GM04504 (cell line): ENCODE measurements around the gene PINK1.
"Not testable (repeated sequence)": the region's sequence is repeated elsewhere in the genome, so short reads cannot be mapped to it uniquely, and the experiment has no call there.

Experiments used
- DNase-seq: peaks from one replicate; pipeline ENCODE4 v3.0.0-alpha.2; 2012; ENCODE audit warnings: low read depth

The PINK1 gene

DNA sequence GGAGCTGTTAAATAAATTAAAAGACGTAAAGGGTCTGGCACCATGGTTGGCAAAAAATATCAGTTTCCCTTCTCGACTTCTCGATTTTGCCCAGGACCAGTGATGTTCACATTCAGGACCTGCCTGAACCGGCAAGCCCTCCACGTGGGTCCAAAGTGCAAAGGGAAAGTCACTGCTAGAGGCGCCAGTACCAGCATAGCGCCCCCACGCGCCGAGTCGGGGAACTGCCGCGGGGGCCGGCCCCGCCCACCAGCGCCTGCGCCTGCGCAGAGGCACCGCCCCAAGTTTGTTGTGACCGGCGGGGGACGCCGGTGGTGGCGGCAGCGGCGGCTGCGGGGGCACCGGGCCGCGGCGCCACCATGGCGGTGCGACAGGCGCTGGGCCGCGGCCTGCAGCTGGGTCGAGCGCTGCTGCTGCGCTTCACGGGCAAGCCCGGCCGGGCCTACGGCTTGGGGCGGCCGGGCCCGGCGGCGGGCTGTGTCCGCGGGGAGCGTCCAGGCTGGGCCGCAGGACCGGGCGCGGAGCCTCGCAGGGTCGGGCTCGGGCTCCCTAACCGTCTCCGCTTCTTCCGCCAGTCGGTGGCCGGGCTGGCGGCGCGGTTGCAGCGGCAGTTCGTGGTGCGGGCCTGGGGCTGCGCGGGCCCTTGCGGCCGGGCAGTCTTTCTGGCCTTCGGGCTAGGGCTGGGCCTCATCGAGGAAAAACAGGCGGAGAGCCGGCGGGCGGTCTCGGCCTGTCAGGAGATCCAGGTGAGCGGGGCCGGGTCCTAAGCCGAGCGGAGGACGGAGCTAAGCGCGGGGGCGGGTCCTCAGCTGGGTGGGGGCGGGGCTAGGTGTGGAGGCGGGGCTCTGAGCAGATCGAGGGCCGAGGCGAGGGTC lies at the start of gene PINK1:
TSS of gene PINK1 (plus strand) at position 269 of the 875 bp plus-strand sequence. CDS start at position 360, 91 bp downstream.
- no peak for DNase-seq

DNA sequence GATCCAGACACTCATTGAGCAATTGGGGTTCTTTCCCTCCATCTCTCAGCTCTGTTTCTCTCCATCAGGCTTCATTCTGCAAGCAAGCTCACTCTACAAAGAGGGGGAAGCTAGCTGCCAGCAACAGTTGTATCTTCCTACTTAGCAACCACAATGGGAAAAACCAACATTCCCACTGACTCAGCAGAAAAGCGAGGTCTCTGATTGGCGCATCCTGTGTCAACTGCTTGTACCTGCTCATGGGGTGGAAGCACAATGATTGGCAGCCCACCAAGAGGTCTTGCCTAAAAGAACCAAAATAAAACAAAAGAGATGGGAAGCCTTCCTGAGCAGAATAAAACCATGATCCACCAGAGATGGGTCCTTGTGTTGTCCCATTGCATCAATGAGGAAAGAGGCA lies 48.4 kb upstream of the PINK1 start:
- DNase-seq = no peak

DNA sequence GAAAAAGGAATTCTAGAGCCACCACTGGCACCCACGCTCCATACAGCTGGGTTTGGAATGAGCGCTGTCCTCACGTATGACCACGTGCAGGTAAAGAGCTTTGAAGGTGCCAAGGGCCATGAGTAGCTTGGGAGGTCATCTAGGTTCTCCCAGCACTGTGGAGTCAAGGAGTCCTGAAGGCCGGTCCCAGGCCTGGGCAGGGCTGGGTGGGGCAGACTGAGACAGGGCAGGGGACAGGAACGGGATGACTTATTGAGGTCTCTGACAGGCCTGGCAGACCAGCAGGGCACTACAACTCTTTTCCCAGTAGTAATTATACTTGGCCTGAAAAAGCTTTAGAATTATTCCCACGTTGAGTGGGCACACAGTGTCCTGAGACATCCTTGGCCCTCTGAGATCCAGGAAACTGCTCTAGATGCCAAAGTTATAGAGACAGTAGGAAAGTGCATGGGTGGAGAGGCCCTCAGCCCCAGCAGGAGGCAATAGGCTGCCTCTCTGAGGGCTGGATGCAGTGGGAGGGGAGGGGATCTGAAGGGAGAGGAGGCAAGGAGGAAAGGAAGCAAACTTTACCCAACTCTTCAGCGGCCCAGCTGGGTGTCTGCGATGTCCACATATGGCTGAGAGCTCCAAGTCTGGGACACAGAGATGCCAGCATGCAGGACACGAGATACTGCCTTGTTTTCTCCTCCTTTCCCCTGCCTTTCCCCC lies 46.2 kb upstream of the PINK1 start:
- DNase-seq = no peak

DNA sequence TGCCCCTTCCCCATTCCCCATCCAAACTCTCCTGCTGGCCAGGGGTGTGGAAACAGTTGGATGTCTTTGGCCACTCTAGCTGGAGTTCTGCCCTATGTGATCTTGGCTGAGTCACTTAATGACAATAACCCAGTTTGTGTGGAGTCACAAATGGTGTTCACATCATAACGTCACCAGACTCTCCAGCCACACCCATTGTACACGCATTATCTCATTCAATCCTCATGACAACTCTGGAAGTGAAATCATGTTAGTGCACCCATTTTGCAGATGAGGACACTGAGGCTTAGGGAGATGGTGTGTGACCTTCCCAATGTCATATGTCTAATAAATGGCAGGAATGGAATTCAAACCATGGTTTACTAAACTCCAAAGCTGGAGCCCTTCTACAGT lies 45.6 kb upstream of the PINK1 start:
- peak; percentile 32 for DNase-seq

DNA sequence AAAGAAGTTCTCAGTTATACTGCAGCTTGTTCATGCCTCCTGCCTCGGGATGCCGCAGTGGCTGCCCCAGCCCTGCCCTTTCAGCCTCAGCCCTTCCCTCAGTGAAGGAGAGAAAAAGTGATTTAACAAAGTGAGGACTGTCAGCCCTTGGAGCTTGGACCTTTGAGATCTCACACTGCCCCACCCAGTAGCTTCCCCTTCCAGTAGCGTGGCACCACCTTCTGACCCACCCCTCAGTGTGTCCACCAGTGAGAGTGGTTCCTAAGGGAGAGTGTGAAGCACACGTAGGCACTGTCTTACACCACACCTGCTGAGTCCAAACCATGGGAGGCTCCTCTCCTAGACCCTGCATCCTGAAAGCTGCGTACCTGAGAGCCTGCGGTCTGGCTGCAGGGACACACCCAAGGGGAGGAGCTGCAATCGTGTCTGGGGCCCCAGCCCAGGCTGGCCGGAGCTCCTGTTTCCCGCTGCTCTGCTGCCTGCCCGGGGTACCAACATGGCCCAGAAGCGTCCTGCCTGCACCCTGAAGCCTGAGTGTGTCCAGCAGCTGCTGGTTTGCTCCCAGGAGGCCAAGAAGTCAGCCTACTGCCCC lies 44.5 kb upstream of the PINK1 start, which contains the start of gene CDA:
TSS of gene CDA (plus strand) at position 464 of the 592 bp plus-strand sequence. CDS start at position 497, 33 bp downstream.
- no peak for DNase-seq

DNA sequence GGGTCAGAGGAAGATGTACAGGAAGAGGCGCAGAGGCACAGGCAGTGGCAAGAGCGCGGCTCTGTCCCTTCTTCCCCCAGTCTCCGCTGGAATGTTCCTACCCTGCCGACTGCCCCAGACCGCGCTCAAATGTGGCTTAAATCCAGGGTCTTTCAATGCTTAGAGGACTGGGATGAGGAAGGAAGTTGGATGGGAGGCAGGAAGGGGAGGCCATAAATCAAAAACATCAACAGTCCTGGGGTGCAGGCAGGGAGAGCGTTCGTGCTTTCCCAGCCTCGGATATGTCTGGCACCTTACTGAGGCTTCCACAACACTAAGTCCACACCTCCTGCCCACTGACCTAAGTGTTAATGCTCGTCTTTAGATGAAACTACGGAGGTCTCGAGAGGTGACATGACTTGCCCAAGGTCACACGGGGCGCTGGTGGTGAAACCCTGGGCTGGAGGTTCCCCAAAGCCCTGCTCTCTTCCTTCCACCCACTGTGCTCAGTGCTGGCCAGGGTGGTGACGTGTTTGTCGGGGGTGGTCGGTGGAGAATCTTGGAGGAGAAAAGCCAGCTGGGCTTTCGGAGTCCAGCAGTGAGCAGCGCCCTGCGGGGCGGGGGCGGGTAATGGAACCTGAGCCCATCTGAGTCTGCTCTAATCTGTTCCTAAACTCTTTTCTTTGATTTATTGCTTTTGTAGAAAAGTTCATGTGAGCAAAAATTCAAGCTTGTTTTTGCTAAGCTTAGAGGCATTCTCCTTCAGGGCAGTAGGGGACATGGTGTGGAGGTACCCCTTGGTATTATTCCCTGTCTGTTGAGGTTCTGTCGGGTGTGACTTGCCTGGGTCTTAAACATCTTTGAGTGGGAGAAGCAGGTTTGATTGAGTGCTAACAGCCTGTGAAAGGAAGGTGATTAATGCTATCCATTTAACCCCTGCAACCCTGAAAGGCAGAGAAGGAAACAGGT lies 43.7 kb upstream of the PINK1 start:
- peak; percentile 35 for DNase-seq

DNA sequence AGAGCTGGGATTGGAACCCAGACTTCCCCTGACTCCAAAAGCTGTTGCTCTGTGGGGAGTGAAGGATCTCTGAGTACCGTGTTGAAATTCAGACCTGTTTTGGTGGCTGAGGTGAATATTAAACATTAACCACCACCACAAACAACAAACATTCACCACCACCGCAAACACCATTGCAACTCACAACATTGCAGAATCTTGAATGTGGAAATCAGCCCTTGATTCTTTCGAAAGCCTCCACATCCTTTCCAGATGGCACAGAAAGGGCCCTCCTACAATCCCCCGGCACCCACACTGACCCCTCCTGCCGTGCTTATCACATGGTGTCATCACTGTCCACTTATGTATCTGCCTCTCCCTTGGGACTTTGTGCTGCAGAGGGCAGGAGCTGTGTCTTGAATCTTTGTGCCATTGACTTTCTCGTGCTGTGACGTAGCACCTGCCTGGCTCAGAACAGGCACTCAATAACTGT lies 42.9 kb upstream of the PINK1 start:
- peak; percentile 75 for DNase-seq

DNA sequence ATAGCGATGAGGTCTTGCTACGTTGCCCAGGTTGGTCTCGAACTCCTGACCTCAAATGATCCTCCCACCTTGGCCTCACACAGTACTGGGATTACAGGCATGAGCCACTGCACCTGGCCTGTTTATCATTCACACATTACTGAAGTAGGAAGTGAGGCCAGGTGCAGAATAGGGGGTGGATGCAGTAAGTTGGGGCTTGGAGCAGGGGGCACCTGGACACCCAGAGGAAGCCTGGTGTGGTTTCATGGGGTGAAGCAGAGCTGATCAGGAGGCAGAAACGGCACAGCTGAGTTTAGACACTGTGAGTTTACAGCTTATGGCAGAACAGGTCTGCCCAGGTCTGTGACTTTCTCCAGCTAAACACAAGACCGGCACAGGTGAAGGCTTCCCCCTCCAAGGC lies 39.5 kb upstream of the PINK1 start:
- no peak for DNase-seq

DNA sequence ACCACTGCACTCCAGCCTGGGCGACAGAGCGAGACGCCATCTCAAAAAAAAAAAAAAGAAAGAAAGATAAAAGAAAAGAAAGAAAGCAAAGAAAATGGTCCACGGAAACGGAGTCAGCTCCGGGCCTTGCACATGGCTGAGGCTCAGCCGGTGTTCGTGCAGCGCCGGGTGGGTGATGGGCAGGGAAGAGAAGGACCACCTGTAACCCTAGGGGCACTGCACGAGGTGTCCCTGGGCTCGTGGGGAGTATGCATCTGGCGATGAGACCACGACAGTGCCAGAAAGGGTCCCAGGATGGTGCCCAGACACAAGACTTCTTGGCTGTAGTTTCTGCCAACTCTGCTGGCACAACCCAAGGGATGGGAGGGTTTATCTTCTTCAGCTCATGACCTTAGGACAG lies 38.5 kb upstream of the PINK1 start:
- no peak for DNase-seq

DNA sequence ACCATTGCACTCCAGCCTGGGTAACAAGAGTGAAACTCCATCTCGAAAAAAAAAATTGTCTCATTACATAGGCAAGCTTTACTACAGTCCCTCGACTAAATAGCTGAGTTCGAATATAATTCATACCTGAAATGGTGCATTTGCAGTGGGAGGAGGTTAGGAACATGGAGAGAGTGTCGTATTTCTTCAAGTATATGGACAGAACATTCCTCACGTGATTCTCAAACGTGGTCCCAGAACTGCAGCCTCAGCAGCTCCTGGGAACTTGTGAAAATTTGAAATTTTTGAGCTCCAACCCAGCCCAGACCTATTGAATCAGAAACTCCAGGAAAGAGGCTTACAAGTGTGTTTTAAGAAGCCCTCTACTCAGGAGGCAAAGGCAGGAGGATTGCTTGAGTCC lies 37.2 kb upstream of the PINK1 start:
- DNase-seq = no peak

DNA sequence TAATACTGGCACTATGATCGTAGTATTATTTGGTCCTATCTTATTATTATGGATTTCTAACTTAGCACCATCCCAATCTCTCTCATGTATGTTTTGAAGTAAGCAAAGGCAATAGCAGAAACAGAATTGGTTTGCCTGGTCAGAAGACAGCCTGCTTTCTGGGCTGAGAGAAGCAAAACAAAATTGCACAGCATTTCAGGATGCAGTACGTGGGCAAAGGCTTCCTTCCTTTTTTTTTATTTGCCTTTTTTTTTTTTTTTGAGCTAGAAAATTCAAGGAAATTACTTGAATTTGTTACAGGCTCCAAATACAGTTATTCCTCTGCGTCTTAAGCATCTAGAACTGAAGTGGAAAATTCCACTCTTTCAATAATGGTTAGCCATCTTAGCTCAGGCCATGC lies 35.6 kb upstream of the PINK1 start:
- no peak for DNase-seq

DNA sequence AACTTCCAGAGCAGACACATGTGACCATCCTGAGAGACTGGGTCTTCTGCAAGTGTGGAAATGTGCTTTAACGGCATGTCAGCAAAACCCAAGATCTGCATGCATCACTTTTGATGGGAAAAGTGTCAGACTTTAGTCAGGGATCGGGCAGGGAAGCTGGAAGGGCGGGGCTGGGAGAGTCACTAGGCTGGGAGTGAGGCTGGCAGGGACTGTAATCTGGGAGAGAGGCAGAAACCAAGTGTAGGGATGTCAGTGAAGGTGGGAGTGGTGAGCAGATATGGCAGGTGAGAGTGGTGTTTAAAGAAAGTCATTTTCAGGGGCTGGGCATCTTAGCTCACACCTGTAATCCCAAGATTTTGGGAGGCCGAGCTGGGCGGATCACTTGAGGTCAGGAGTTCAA lies 33.1 kb upstream of the PINK1 start:
- no peak for DNase-seq

DNA sequence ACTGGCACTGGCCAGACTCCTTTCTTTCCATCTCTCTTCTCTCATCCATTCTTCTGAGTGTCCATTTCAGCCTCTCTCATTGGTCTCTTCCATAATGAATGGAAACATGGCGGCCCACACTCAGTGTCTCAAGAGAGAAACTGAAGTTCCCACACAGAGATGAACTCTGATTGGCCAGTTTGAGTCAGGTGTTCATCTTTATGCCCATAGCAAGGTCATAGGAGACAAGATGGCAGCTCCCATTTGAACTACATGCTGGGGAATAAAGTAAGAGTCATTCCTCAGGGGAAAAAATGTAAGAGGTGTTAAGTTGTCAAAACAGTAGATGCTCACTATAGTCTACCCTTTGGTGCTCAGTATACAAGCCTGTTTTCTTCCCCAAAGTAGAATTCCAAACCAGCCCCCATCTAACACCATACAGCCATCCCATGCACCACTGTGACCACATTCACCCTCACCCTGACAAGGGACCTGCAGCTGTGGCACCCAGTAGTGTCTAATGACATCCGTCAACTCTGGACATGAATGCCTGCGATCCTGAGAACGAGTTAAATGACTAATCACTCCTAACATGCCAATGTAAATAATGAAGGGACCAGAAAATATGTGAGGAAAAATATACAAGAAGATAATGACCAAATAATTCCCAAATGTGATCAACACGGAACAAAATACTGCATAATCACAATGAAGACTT lies 32.0 kb upstream of the PINK1 start:
- no peak for DNase-seq

DNA sequence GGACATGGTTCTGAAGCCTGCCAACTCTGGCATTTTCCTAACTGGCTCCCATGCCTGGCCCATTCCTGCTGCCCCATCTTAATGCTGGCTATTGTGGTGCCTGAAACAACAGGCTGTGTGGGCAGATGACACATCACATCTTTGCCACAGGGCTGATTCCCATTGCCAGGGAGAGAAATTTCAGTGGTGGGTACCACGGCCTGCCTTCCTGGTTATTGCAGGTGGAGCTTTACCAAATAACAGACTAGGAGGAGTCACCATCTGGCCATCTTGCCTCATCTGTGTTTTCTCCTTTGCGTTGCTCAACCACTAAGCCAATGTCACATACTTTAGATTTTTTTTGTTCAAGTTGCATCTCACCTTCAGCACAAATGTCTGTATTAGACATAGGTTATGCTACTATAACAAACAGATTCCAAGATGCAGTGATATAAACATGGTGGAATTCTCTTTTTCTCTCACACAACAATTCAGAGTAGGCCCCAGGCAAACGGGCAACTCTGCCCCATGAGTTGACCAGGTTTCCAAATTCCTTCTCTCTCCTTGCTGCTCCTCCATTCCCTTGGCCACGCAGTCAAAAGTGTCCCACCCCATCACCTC lies 30.3 kb upstream of the PINK1 start:
- DNase-seq = no peak

DNA sequence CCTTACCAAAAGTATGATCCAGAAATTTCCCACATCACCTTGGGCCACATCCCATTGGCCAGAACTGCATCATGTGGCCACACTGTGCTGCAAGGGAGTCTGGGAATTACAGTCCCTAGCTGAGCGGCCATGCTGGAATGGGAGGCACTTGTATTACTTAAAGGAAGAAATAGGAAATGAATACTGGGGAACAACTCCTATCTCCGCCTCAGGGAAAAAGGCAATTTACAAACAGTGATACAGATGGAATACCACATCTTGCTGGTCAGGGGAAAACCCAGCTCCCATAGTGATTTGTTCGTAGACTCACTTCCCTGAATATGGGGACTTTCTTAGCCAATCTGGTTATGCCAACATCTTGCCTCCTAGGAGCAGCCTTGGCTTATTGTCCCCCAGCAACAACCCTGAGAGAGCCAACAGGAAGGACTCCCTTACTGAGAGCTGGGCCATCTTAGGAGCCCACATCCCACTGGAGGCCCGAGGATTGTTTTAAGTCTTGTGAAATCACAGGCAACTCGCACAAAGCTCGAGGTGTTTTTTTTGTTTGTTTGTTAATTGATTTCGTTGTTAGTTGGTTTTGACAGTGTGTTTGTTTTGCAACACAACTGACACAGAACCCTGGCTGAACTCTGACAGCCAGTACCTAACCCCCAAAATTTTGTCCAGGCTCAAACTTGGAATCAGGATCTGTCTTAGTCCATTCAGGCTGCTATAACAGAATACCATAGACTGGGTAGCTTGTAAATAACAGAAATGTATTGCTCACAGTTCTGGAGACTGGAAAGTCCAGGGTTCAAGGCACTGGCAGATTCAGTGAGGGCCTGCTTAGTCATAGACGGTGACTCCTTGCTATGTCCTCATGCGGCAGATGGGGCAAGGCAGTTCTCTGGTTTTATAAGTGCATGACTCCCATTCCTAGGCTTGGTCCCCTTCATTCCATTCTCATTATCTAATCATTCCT lies 29.5 kb upstream of the PINK1 start:
- peak; percentile 72 for DNase-seq

DNA sequence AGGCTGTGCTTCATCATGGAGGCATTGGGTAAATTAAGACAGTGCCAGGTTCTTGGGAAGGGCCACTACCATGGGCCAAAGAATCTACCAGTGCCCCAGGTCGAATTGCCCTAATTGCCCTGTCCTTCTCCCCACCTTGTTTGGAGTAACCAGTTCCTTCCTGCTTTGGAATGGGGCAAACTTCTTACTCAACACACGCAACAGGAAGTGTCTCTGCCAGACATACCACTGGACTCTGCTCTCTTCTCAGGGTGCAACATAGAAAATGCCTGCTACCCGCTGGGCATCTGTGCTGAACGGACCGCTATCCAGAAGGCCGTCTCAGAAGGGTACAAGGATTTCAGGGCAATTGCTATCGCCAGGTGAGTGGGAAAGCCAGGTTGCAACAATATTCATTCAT lies 28.6 kb upstream of the PINK1 start:
- DNase-seq = no peak

DNA sequence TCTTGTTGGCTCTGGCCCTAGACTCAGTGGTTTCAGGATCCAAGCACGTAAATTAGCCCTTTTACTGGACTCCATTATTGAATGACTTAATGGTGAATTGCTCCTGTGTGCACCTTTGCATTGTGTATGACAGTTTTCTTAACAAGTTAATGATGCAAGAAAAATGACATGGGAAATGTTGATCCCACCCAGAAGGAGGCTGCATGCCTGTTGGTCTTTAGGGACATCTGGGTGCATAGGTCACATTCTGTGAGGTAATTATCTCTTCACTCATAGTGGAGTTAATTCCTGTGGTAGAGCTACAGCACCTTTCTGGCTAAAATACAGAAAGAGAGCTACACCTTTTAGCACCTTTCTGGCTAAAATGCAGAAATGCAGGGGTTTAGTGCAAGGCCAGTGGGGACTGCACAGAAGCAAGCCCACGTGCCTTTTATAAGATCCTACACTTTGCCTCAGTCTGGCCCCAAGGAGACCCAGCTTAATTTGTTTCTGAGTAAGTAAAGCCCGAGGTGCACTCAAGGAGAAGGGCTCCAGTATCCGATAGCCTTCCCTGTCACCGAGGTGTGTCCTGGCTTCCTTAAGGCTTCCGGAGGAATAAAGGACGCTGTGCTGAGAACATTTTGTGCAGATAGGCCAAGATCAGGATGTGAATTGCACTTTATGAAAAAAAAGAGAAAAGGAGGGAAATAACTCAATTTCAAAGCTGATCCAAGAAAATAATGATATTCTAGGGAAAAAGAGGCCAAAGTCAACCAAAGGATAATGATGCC lies 26.3 kb upstream of the PINK1 start:
- not testable (repeated sequence) for DNase-seq

DNA sequence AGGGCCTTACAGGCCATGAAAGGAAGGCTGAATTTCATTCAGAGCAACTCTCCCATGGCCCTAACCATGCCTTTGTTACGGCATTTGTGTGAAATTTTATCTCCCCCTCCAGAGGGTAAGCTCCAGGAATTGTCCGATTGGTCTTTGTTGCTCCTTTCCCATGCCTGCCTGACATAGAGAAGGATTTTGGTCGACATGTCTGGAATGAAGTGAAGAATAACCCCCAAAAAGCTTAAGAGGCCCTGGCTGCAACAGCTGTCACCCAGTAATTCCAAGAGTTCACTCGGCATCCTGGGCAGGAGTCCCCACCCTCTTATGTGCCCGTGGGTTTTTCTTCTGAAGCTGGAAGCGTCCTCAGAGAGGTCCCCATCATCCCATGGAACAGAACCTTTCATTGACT lies 23.7 kb upstream of the PINK1 start:
- no peak for DNase-seq

DNA sequence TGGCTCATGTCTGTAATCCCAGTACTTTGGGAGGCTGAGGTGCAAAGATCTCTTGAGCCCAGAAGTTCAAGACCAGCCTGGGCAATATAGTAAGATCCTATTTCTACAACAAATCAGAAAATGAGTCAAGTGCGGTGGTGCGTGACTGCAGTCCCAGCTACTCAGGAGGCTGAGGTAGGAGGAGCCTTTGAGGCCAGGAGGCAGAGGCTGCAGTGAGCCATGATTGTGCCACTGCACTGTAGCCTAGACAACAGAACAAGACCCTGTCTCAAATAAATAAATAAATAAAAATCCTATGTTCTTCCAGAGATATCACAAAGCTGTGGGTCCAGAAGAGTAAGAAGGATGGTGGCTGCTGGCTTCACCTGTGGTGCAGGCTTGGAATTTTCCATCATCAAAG lies 22.3 kb upstream of the PINK1 start:
- DNase-seq = no peak
